Type B pancreatic cell (in vitro differentiated cells): ENCODE data around the gene CDKAL1. TPM values are rescaled to one million over a fixed set of nuclear protein-coding genes. Genes with fewer than 3 reads are reported as not detected.

Experiments used
- DNase-seq: peaks from one replicate; pipeline ENCODE4 v3.0.0; 2021; ENCODE audit warnings: mixed read lengths; ENCODE audit not compliant: unreplicated experiment; ENCODE audit errors: extremely low spot score
- H3K27ac Mint-ChIP-seq: 2 replicates; pipeline ENCODE4 v1.8.0; 2021; ENCODE audit warnings: mild to moderate bottlenecking, mixed read lengths
- H3K27me3 Mint-ChIP-seq: 2 replicates; pipeline ENCODE4 v1.8.0; 2021; ENCODE audit warnings: mixed read lengths
- H3K36me3 Mint-ChIP-seq: 2 replicates; pipeline ENCODE4 v1.8.0; 2021; ENCODE audit warnings: mixed read lengths
- H3K4me1 Mint-ChIP-seq: one replicate; pipeline ENCODE4 v1.8.0; 2021; ENCODE audit warnings: mixed read lengths; ENCODE audit not compliant: unreplicated experiment
- H3K4me3 Mint-ChIP-seq: 2 replicates; pipeline ENCODE4 v1.8.0; 2021; ENCODE audit warnings: mild to moderate bottlenecking, mixed read lengths
- H3K9me3 Mint-ChIP-seq: 2 replicates; pipeline ENCODE4 v1.8.0; 2021; ENCODE audit warnings: mixed read lengths
- CTCF ChIP-seq: fragments of 200-600 bp; sonication (generic); conservative IDR thresholded peaks from 2 replicates; pipeline ENCODE4 v1.5.0; 2021; ENCODE audit warnings: antibody characterized with exemption, mild to moderate bottlenecking
- total RNA-seq: library from RNA; stranded (reverse); gene quantifications from 2 replicates; pipeline ENCODE4 v1.2.1, GENCODE V29; 2021; ENCODE audit warnings: low replicate concordance

CDKAL1 gene
- total RNA-seq, 1 donor from 2014 or later: 21.0 TPM

- Mint-ChIP-seq H3K36me3 (peaks cover 2% of the 10 kb centered on the region), H3K4me1 (peaks cover 18% of the 10 kb centered on the region), H3K4me3 (no peak overlapping the region), H3K27me3 (no peaks in the 10 kb centered on the region), H3K27ac (no peak overlapping the region), H3K9me3 (no peaks in the 10 kb centered on the region)
- TF ChIP-seq CTCF: no peak
- no peak for DNase-seq
These were observed 420.1 kb downstream of the CDKAL1 start for GRCh38 chr6:20954315-20954714.

GRCh38 chr6:20955131-20955530, 420.9 kb downstream of the CDKAL1 start:
- no peaks in the 10 kb centered on the region for H3K36me3 Mint-ChIP-seq
- TF ChIP-seq CTCF: no peak
- DNase-seq: no peak
- no peaks in the 10 kb centered on the region for H3K9me3 Mint-ChIP-seq
- H3K4me1 Mint-ChIP-seq: peaks cover 18% of the 10 kb centered on the region
- no peak overlapping the region for H3K4me3 Mint-ChIP-seq
- H3K27ac Mint-ChIP-seq: no peak overlapping the region
- no peaks in the 10 kb centered on the region for H3K27me3 Mint-ChIP-seq

DNA sequence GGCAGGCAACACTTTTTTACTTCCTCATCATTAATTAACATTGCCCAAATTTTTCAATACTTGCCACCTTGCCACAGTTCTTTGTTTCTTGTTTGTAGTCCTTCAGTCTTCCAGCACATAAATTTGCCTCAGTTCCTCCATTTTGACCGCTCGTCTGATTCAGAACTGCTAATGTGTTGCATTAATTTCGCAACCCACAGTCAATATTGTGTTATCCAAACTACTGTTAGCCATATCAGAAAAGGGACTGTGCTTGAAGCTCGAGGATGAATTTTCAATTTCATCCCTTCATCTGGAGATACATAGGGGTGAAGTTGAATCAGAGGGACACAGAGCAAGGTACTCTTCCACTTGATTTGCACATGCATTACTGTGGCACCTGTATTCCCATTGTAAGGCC, 421.5 kb downstream of the CDKAL1 start:
- Mint-ChIP-seq H3K9me3 (no peaks in the 10 kb centered on the region), H3K4me3 (no peak overlapping the region), H3K4me1 (peaks cover 18% of the 10 kb centered on the region), H3K27ac (no peak overlapping the region), H3K27me3 (no peaks in the 10 kb centered on the region), H3K36me3 (no peaks in the 10 kb centered on the region)
- TF ChIP-seq CTCF: no peak
- no peak for DNase-seq

GRCh38 chr6:20960067-20960466, 425.8 kb downstream of the CDKAL1 start:
- H3K9me3 Mint-ChIP-seq: no peaks in the 10 kb centered on the region
- TF ChIP-seq CTCF: no peak
- DNase-seq: no peak

GRCh38 chr6:20965276-20965675, 431.0 kb downstream of the CDKAL1 start:
- Mint-ChIP-seq H3K27ac (no peak overlapping the region), H3K4me3 (no peak overlapping the region), H3K4me1 (no peaks in the 10 kb centered on the region), H3K36me3 (peaks cover 15% of the 10 kb centered on the region), H3K27me3 (no peaks in the 10 kb centered on the region), H3K9me3 (peaks cover 16% of the 10 kb centered on the region)
- TF ChIP-seq CTCF: no peak
- DNase-seq: no peak

More at GRCh38 chr6:20960067-20960466, 425.8 kb downstream of the CDKAL1 start:
- H3K4me3 Mint-ChIP-seq: no peak overlapping the region
- H3K4me1 Mint-ChIP-seq: peaks cover 8% of the 10 kb centered on the region
- H3K36me3 Mint-ChIP-seq: peaks cover 5% of the 10 kb centered on the region
- no peak overlapping the region for H3K27ac Mint-ChIP-seq
- no peaks in the 10 kb centered on the region for H3K27me3 Mint-ChIP-seq

DNA sequence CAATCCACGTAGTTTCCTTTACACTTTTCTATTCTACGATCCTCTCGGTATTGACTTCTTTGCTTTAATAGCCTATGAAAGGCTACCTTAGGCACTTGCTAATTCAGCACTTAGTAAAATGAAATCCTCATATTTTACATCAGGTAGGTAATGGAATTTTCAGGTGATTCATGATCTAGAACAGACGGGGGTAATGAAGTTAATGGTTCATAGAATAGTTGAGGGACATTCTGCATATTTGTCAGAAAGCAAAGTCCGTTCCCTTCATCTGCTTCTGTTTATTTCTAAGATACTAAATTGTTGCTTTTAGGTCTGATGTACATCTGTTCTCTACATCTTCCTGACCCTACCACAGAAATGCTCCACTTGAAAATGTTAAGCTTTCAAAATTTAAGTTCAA, 431.7 kb downstream of the CDKAL1 start:
- H3K4me1 Mint-ChIP-seq: no peaks in the 10 kb centered on the region

More for the DNA sequence above, 431.7 kb downstream of the CDKAL1 start:
- Mint-ChIP-seq H3K27me3 (no peaks in the 10 kb centered on the region), H3K36me3 (peaks cover 15% of the 10 kb centered on the region), H3K27ac (no peak overlapping the region), H3K4me3 (no peak overlapping the region), H3K9me3 (peaks cover 16% of the 10 kb centered on the region)
- TF ChIP-seq CTCF: no peak
- no peak for DNase-seq
